Astrocyte (in vitro differentiated cells and primary cell): ENCODE data around the gene HAGHL.

ENCODE experiments used
- CTCF ChIP-seq: IDR thresholded peaks from 2 replicates; pipeline ENCODE4 v1.5.1; 2011; ENCODE audit warnings: low read depth, mild to moderate bottlenecking, inconsistent platforms, low read length, moderate library complexity; ENCODE audit not compliant: insufficient read depth
- EZH2 ChIP-seq: IDR thresholded peaks from 2 replicates; pipeline ENCODE4 v1.6.1; 2012; ENCODE audit warnings: mild to moderate bottlenecking, low read length, inconsistent platforms; ENCODE audit not compliant: insufficient read depth

GRCh38 chr16:717450-718245 lies 9.3 kb upstream of the HAGHL start:
- TF ChIP-seq CTCF: no peak
- no peak for TF ChIP-seq EZH2
